Measurements from ENCODE around the gene CNTLN.

DNA sequence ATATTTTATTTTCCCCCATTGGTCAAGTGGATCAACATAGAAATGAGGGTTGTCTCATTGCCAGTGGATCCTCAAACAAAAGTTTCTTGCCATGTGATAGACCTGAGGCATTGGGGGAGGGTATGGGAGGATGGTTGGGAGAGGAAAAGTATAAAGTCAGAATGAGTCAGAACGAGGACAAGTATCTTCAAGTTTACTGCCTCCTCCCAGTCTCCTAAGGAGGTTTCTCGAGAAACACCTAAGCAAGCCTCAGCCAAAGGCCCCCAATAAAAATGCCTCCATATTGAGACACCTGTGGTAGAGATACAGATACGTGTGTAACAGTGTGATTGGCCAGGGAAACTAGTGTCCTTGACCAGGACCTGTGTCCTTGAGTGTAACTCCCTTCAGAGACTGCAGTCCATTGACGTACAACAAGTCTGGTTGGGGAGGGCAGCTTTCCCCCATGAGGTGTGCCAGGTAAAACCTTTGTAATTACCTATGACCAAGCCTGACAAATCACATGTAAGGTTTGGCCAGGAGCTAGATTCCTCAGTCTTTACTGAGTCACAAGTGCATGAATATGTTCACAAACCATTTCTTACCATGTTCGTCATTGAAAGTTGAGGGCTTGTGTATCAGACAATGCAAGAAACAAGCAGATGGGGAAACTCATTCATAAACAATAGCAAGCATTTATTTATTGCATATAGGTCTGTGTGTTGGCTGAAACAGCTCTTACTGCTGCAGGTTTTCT is 245.5 kb downstream of the CNTLN start:
- TF ChIP-seq CTCF (IDR thresholded peaks at IDR 0.05; ENCODE audit: poor library complexity): no peak
- no peak for TF ChIP-seq EZH2 (IDR thresholded peaks at IDR 0.05; ENCODE audit: borderline replicate concordance)
- TF ChIP-seq EZH2phosphoT487 (IDR thresholded peaks at IDR 0.05; ENCODE audit: low read depth, severe bottlenecking, unreplicated experiment): no peak

All from hepatocyte (in vitro differentiated cells).